A204.1 (cell line): ENCODE data around the gene GNAS.
"Not testable (repeated sequence)": the region's sequence is repeated elsewhere in the genome, so short reads cannot be mapped to it uniquely, and the experiment has no call there.

Experiments
- FAIRE-seq: peaks from 2 replicates; lab custom pipeline; 2012; peaks lifted over from hg19 to GRCh38; lab: Jason Lieb, UNC

The GNAS gene

GRCh38 chr20:58828804-58829203 lies 23.7 kb upstream of the GNAS start:
- not testable (repeated sequence) for FAIRE-seq

GRCh38 chr20:58829531-58829941 lies 23.0 kb upstream of the GNAS start:
- FAIRE-seq = no peak

- no peak for FAIRE-seq
Measured at GRCh38 chr20:58832457-58832856, 20.1 kb upstream of the GNAS start.

- FAIRE-seq = no peak
Measured at GRCh38 chr20:58833921-58834320, 18.6 kb upstream of the GNAS start.

GRCh38 chr20:58835231-58835630 lies 17.3 kb upstream of the GNAS start:
- no peak for FAIRE-seq

GRCh38 chr20:58836616-58837204 lies 15.8 kb upstream of the GNAS start:
- FAIRE-seq = no peak

- no peak for FAIRE-seq
Measured at GRCh38 chr20:58837717-58838116, 14.8 kb upstream of the GNAS start.

- no peak for FAIRE-seq
Measured at GRCh38 chr20:58838174-58838573, 14.3 kb upstream of the GNAS start.

- no peak for FAIRE-seq
Measured at GRCh38 chr20:58839474-58839874, 13.0 kb upstream of the GNAS start.

- FAIRE-seq = no peak
Measured at GRCh38 chr20:58839991-58840747, 12.3 kb upstream of the GNAS start.

- FAIRE-seq = no peak
Measured at GRCh38 chr20:58840816-58841538, 11.5 kb upstream of the GNAS start.

GRCh38 chr20:58841539-58842264 lies 10.8 kb upstream of the GNAS start:
- no peak for FAIRE-seq

- no peak for FAIRE-seq
Measured at GRCh38 chr20:58842276-58842675, 10.2 kb upstream of the GNAS start.

GRCh38 chr20:58843128-58843556 lies 9.4 kb upstream of the GNAS start:
- FAIRE-seq = no peak

GRCh38 chr20:58845706-58846105 lies 6.8 kb upstream of the GNAS start:
- no peak for FAIRE-seq

GRCh38 chr20:58847463-58847862 lies 5.1 kb upstream of the GNAS start:
- FAIRE-seq = no peak

- no peak for FAIRE-seq
Measured at GRCh38 chr20:58850693-58851174, 1.8 kb upstream of the GNAS start, which contains the start of gene GNAS-AS1. TSS of gene GNAS-AS1 (minus strand) at chr20:58850902.

- FAIRE-seq = no peak
Measured at GRCh38 chr20:58851221-58851968, 1.1 kb upstream of the GNAS start.

GRCh38 chr20:58851969-58852458 lies 502 bp upstream of the GNAS start:
- no peak for FAIRE-seq

GRCh38 chr20:58853466-58853865 lies 950 bp downstream of the GNAS start:
- no peak for FAIRE-seq

GRCh38 chr20:58853976-58854637 lies 1.6 kb downstream of the GNAS start:
- FAIRE-seq = no peak
